Nephron progenitor cell (in vitro differentiated cells): Measurements from ENCODE around the gene PSMG4.

ENCODE experiments used
- DNase-seq: peaks from one replicate; pipeline ENCODE4 v3.0.0; 2021
- H3K27ac Mint-ChIP-seq: 2 replicates; pipeline ENCODE4 v1.8.0; 2021; ENCODE audit warnings: mild to moderate bottlenecking, moderate library complexity, mixed read lengths
- H3K27me3 Mint-ChIP-seq: 2 replicates; pipeline ENCODE4 v1.8.0; 2021; ENCODE audit warnings: mild to moderate bottlenecking, low read depth, mixed read lengths; ENCODE audit not compliant: poor library complexity
- H3K36me3 Mint-ChIP-seq: 2 replicates; pipeline ENCODE4 v1.8.0; 2021; ENCODE audit warnings: low read depth, mixed read lengths
- H3K4me1 Mint-ChIP-seq: 2 replicates; pipeline ENCODE4 v1.8.0; 2021; ENCODE audit warnings: mixed read lengths
- H3K4me3 Mint-ChIP-seq: 2 replicates; pipeline ENCODE4 v1.8.0; 2021; ENCODE audit warnings: mild to moderate bottlenecking, moderate library complexity, mixed read lengths
- H3K9me3 Mint-ChIP-seq: 2 replicates; pipeline ENCODE4 v1.8.0; 2021; ENCODE audit warnings: mild to moderate bottlenecking, moderate library complexity, mixed read lengths
- TF ChIP-seq, protein P1 (sequence below): fragments of 200-600 bp; sonication (generic); IDR thresholded peaks from 2 replicates; pipeline ENCODE4 v1.5.0; 2021; ENCODE audit warnings: antibody characterized with exemption

Gene PSMG4

GRCh38 chr6:3264356-3264755, 5.6 kb downstream of the PSMG4 start:
- Mint-ChIP-seq H3K4me1 (peaks cover 44% of the 10 kb centered on the region), H3K4me3 (no peak overlapping the region), H3K27ac (no peak overlapping the region), H3K36me3 (peaks cover 37% of the 10 kb centered on the region), H3K27me3 (no peaks in the 10 kb centered on the region), H3K9me3 (no peaks in the 10 kb centered on the region)
- DNase-seq: no peak
- TF ChIP-seq, protein P1, sequence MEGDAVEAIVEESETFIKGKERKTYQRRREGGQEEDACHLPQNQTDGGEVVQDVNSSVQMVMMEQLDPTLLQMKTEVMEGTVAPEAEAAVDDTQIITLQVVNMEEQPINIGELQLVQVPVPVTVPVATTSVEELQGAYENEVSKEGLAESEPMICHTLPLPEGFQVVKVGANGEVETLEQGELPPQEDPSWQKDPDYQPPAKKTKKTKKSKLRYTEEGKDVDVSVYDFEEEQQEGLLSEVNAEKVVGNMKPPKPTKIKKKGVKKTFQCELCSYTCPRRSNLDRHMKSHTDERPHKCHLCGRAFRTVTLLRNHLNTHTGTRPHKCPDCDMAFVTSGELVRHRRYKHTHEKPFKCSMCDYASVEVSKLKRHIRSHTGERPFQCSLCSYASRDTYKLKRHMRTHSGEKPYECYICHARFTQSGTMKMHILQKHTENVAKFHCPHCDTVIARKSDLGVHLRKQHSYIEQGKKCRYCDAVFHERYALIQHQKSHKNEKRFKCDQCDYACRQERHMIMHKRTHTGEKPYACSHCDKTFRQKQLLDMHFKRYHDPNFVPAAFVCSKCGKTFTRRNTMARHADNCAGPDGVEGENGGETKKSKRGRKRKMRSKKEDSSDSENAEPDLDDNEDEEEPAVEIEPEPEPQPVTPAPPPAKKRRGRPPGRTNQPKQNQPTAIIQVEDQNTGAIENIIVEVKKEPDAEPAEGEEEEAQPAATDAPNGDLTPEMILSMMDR: no peak

DNA sequence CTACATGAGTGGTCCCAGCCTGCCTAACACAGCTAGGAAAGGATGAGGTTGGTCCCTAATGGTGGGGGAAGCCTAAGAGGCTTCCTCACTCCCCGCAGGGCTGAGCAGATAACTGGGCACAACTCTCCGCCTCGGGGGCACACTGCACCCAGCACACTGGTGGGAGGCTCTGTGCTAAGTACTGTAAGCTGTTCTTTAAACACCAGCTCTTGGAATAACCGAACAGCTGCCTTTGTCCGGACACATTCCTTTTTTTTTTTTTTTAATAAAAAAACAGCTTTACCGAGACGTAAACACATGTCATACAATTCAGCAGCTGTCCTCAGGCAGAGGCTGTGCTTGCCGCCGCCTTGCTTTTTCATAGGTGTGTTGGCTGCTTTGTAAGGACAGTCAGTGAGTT, 6.9 kb downstream of the PSMG4 start:
- Mint-ChIP-seq H3K27me3 (no peaks in the 10 kb centered on the region), H3K9me3 (no peaks in the 10 kb centered on the region), H3K4me1 (peaks cover 38% of the 10 kb centered on the region), H3K36me3 (peaks cover 49% of the 10 kb centered on the region), H3K4me3 (no peak overlapping the region), H3K27ac (no peak overlapping the region)
- TF ChIP-seq, protein P1: no peak
- DNase-seq: no peak

- DNase-seq: no peak
- H3K36me3 Mint-ChIP-seq: peaks cover 54% of the 10 kb centered on the region
- no peaks in the 10 kb centered on the region for H3K27me3 Mint-ChIP-seq
- H3K9me3 Mint-ChIP-seq: no peaks in the 10 kb centered on the region
- TF ChIP-seq, protein P1: no peak
- no peak overlapping the region for H3K27ac Mint-ChIP-seq
- no peak overlapping the region for H3K4me3 Mint-ChIP-seq
- H3K4me1 Mint-ChIP-seq: peaks cover 33% of the 10 kb centered on the region
Observed at GRCh38 chr6:3266170-3266569, 7.4 kb downstream of the PSMG4 start.

- DNase-seq: no peak
- no peaks in the 10 kb centered on the region for H3K27me3 Mint-ChIP-seq
- H3K4me1 Mint-ChIP-seq: peaks cover 24% of the 10 kb centered on the region
- TF ChIP-seq, protein P1: no peak
- no peak overlapping the region for H3K4me3 Mint-ChIP-seq
- H3K9me3 Mint-ChIP-seq: no peaks in the 10 kb centered on the region
- H3K27ac Mint-ChIP-seq: no peak overlapping the region
- H3K36me3 Mint-ChIP-seq: peaks cover 62% of the 10 kb centered on the region
Observed at GRCh38 chr6:3267162-3267561, 8.4 kb downstream of the PSMG4 start.

DNA sequence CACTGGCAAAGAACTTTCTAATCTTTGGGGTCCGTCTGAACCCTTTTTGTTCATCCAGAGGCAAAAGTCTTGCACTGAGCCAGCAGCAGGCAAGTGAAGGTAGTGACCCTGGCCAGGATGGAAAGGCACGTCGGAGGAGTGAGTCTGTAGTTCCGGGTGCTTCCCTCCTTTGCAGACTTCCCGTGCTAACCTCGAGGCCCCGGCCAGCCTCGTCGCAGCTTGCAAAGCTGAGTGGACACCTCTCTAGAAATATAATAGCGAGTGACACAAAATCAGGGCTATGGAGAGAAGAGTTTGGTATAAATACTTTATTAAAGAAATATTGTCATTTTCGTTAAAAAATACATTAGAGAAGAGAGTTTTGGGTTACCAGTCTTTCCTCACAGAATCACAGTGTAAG, 9.9 kb downstream of the PSMG4 start:
- Mint-ChIP-seq H3K4me1 (peaks cover 16% of the 10 kb centered on the region), H3K36me3 (peaks cover 68% of the 10 kb centered on the region), H3K27ac (peak overlapping the region; percentile 53), H3K9me3 (no peaks in the 10 kb centered on the region), H3K27me3 (no peaks in the 10 kb centered on the region), H3K4me3 (no peak overlapping the region)
- TF ChIP-seq, protein P1: no peak
- DNase-seq: no peak

- peak overlapping the region; percentile 53 for H3K27ac Mint-ChIP-seq
- H3K4me1 Mint-ChIP-seq: peaks cover 16% of the 10 kb centered on the region
- no peaks in the 10 kb centered on the region for H3K27me3 Mint-ChIP-seq
- no peaks in the 10 kb centered on the region for H3K9me3 Mint-ChIP-seq
- H3K36me3 Mint-ChIP-seq: peaks cover 74% of the 10 kb centered on the region
- no peak for DNase-seq
- no peak overlapping the region for H3K4me3 Mint-ChIP-seq
- TF ChIP-seq, protein P1: no peak
Observed at GRCh38 chr6:3269281-3269975, 10.7 kb downstream of the PSMG4 start.
